DMS 273 (cell line): Measurements from ENCODE around the gene MRPL39.

Source experiments
- DNase-seq: peaks from one replicate; lab custom pipeline; 2025; ENCODE audit not compliant: unreplicated experiment; lab: John Stamatoyannopoulos, UW

MRPL39 gene

GRCh38 chr21:25569711-25570110 is 37.6 kb downstream of the MRPL39 start:
- no peak for DNase-seq

- no peak for DNase-seq
These were observed 38.2 kb downstream of the MRPL39 start for GRCh38 chr21:25569084-25569483.

GRCh38 chr21:25568246-25568645 is 39.0 kb downstream of the MRPL39 start:
- no peak for DNase-seq

DNA sequence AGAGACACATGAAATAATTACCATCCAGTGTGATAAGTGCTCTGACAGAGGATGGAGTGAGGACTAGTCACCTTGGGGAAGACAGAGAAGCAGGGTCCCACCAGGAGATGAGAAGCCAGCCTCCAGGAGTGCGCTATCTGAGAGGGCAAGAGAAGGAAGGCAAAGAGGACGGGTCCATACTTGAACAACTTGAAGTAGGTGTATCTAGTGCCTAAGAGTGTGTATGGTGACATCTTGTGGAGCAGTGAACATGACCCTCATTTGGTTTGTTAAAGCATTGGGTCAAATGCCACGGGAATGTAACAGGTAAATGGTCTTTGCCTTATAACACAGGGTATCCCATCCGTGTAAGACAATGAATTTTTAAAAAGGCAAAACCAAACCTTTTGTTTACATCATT is 39.8 kb downstream of the MRPL39 start:
- no peak for DNase-seq

DNA sequence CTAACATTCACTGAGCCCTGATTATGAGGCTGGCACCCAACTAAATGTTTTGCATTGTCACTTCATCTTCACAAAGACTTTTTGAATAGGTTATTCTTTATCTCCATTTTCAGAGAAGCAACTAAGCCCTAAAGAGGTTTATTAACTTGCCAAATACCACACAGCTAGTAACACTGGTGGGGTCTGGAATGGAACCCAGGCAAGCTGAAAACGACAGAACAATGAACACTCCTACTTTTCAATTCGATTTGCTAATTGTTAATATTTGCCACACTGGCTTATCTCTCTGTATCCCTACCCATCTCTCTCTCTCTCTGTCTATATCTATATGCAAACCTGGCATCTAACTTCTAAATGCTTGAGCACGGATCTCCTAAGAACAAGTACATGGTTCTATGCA is 40.6 kb downstream of the MRPL39 start:
- no peak for DNase-seq

DNA sequence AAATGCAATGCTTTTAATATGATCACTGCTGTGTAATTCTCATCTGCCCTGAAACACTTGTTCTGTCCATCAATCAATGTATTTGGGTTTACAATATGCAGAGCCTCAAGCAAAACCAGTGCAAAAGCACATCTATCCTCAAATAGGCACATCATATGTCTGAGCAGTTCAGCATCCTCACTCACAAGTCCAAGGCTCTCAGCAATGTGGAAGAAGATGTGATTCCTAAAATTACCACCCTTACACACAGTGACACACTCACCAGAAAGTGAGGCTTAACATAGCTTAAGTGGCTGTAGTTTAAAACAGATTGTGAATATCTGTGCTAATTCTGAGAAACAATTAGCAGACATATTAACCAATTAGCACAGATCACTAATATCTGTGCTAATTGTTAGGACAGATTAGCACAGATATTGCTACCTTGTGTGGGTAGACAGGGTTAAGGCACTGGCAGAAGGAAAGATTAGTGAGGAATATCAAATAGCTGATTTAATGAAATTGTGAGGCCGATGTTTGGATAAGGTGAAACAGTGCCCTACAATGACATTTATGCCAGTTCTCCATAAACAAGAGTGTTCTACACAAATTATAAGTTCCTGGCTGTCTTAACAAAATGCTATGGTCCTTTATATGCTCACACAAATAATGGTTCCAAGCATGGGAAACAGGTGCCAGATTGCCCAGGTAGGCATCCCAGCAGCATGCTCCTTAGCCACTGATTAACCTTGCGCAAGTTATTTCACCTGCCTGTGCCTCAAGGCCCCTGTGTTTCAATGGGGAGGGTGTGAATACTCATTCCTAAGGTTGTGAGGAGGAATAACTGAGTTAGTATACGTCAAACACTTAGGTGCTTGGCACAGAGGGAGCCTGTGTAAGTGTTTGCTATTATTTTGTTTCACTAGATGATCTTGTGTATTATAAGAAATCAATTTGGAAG is 41.7 kb downstream of the MRPL39 start:
- no peak for DNase-seq

GRCh38 chr21:25564349-25564948 is 42.8 kb downstream of the MRPL39 start:
- no peak for DNase-seq

DNA sequence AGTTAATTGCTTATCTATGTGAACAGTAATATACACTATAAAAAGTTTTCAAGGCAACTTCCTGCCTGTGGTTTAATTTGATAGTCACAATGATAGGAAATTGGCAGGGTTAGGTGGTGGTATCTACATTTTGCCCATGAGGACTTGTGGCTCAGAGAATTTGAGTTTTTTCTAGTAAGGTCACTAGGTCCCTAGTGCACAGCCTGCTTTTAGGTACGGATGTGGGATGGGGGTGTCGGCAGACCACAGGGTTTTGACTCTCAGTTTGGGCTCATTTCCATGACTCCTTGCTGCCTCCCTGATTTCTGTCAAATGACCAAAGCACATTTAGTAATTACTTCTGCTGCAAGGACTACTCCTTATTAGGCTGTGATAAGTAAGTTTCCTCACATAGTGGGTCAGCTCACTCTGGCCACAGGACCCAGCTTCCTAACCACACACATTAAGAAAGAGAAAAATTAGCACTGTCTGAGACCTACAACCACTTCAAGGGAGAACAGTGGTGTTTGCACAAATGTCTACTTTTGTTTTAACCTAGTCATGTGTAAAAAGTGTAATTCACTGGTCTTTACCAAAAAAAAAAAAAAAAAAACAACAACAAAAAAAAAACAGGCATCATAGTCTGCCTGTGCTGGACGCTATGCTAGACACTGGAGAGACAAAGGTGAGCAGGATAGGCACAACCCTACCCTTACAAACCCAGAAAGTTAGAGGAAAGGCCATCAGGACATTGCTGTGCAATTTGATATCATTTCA is 43.7 kb downstream of the MRPL39 start:
- no peak for DNase-seq

DNA sequence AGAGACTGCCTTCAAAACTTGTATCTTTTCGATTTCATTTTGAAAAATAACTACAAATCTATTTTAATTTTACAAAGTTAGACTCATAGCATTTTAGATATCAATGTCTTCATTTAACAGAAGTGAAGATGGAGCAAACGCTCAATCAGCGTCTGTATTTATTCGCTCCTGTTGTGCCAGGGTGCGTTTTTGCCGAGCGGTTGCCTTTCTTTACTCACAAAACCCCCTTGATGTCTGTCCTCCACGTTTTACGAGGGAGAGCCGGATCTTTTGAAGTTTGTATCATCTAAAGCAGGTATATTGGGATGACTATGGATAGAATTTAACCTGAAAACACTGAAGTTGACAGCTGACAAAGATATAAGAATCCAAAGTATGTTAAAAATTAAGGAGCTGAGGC is 44.6 kb downstream of the MRPL39 start:
- no peak for DNase-seq

GRCh38 chr21:25561668-25562641 is 45.3 kb downstream of the MRPL39 start:
- DNase-seq = peak; percentile 79

DNA sequence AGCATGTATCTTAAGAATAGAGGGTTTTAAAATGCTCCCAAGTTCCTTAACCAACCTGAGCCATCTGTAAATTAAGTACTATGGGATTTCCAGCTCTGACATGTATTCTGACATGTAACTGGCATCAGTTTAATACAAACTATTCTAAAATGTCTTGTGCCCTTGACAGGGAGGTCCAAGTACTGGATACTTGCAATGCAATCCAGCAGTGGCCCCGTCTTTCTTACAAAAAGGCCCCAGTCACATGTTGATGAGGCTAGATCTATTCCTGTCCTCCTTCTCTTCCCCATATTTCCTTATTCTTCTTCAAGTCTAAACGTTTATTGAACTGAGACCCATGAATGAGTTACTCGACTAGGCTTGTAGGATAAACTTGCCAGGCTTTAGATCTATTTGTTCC is 46.4 kb downstream of the MRPL39 start:
- DNase-seq = no peak

DNA sequence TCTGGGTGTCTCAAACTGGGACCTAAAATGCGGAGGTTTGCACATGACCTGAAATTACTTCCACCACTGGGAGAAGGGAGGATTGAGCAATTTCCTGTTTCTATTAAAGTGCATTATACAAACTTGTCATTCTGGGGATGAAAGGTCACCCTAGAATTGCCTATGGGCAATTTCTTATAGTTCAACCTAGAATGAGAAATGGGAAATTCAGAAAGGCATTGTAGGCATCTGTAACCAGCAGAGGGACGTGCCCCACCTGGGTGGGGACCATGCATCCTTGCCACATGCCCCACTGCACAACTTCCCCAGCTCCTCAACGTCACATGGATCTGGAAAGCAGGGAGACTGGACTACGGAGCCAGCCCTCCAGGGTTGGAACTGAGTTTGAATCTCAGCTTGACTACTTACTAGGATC is 47.0 kb downstream of the MRPL39 start:
- no peak for DNase-seq

- no peak for DNase-seq
These were observed 47.5 kb downstream of the MRPL39 start for GRCh38 chr21:25559746-25560145.

GRCh38 chr21:25558123-25558522 is 49.2 kb downstream of the MRPL39 start:
- DNase-seq = no peak

DNA sequence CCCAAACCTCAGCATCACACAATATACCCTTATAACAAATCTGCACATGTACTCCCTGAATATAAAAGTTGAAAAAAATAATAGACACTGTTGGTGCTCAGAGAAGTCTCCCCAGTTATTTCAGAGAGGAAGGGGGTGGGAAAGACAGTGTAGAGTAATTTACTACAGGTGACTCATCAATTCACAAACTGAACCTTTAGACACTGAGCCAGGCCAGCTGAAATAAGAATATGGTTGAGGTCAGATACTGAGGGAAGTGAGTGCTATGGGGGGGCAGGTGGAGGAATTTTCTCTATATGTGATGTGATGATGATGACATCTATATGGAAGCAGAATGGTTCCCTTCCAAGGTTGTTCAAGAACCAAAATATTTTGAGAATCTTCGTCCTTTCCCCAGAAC is 50.1 kb downstream of the MRPL39 start:
- no peak for DNase-seq

- DNase-seq = no peak
These were observed 51.2 kb downstream of the MRPL39 start for GRCh38 chr21:25556091-25556490.

- no peak for DNase-seq
These were observed 51.8 kb downstream of the MRPL39 start for GRCh38 chr21:25555492-25555891.

DNA sequence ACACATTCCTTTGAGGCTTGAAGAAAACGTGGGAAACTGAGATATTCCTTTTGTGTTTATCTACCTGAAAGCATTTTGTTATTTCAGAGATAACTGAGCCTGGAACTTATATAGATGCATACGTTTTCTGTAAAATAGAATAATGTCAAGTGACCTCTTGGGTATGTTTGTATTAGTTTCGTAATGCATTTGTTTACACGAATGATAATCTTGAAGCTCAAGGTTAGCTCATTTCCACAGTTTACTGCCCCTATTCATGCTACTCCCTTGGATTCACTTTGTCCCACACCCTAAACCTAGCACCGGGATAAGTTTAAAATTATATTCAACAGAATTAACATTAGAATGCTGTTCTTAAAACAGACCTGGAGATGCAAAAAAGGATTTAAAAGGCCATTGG is 54.4 kb downstream of the MRPL39 start:
- no peak for DNase-seq

DNA sequence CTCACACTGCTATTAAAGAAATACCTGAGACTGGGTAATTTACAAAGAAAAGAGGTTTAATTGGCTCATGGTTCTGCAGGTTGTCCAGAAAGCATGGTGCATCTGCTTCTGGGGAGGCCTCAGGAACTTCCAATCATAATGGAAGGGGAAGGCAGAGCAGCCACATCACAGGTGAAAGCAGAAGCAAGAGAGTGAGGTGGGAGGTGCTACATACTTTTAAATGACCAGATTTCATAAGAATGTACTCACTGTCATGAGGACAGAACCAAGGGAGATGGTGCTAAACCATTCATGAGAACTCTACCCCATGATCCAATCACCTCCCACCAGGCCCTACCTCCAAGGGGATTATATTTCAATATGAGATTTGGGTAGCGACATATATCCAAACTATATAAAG is 55.7 kb downstream of the MRPL39 start:
- DNase-seq = no peak

GRCh38 chr21:25550352-25551120 is 56.7 kb downstream of the MRPL39 start:
- DNase-seq = no peak
